Eye (tissue), 1 donor: Measurements from ENCODE around the gene SMAGP.
"Not testable (repeated sequence)": the region's sequence is repeated elsewhere in the genome, so short reads cannot be mapped to it uniquely, and the experiment has no call there.

ENCODE experiments used
- DNase-seq: peaks from one replicate; pipeline ENCODE4 v3.0.0-alpha.2; 2015

Gene SMAGP

DNA sequence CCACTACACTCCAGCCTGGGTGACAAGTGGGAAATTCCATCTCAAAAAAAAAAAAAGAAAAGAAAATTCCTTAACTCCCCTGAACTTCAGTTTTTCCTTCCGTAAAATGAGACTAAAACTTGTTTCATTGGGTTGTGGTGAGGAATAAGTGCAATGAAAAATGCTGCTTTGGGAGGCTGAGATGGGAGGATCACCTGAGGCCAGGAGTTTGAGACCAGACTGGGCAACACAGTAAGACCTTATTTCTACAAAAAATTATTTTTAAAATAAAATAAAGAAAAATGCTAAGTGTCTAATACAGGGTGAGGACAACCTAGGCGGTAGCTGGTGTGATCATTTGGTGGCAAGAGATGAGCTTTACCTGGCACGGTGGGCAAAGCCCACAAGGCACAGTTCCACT is 6.9 kb downstream of the SMAGP start:
- DNase-seq = no peak

DNA sequence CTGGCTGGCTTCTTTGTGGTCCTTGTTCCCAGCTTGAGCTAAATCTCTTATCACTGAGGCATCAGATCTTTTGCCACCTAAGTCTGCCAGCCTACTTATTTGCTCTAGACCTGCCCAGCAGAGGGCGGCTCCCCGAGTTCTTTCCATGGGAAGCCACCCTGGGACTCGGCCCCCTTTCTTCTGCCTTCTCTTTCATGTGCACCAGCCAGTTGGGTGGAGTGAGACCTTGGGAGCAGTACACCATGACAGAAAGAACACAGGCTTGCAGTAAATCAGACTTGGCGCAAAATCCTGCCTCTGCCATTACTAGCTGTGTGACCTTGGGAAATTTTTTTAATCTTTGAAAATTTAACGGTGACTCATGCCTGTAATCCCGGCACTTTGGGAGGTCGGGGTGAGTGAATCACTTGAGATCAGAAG is 7.4 kb downstream of the SMAGP start:
- DNase-seq = peak; percentile 10

DNA sequence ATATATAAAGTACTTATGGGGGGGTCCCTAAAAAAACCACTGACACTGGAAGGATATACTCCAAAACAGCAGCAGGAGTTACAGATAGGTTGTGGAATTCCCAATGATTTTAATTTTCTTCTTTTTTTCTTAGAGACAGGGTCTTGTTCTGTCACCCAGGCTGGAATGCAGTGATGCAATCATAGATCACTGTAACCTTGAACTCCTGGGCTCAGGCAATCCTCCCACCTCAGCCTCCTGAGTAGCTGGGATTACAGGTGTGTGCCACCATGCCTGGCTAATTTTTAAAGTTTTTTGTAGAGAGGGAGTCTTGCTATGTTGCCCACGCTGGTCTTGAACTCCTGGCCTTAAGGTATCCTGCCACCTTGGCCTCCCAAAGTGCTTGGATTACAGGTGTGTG is 10.6 kb downstream of the SMAGP start:
- not testable (repeated sequence) for DNase-seq

DNA sequence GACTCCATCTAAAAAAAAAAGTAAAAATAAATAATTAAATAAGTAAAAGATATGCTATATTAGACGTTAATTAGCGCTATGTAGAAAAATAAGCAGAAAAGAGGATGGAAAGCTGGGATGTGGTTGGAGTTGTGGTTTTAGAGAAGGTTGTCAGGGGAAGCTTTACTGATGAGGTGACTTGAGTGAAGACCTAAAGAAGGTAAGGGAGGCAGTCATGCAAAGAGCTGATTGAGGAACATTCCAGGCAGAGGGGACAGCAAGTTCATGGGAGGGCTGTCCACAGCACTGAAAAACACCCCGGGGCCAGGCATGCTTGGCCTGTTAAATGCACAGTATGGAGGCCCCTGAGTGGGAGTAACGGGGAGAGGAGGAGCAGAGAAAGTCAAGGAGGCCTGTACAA is 15.7 kb downstream of the SMAGP start:
- no peak for DNase-seq

DNA sequence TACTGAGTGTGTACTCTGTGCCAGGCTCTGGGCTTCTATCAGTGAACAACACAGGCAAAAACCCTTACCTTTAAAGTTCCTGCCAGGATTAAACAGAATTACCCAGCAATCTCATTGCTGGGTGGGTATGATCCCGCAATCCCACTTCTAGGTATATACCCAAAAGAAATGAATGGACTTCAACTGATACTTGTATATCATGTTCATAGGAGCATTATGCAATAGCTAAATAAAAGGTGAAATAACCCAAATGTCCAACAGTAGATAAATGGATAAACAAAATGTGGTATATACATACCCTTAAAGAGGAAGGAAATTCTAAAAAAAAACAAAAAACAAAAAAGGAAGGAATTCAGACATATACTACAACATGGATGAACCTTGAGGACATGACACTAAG is 16.9 kb downstream of the SMAGP start:
- DNase-seq = no peak

DNA sequence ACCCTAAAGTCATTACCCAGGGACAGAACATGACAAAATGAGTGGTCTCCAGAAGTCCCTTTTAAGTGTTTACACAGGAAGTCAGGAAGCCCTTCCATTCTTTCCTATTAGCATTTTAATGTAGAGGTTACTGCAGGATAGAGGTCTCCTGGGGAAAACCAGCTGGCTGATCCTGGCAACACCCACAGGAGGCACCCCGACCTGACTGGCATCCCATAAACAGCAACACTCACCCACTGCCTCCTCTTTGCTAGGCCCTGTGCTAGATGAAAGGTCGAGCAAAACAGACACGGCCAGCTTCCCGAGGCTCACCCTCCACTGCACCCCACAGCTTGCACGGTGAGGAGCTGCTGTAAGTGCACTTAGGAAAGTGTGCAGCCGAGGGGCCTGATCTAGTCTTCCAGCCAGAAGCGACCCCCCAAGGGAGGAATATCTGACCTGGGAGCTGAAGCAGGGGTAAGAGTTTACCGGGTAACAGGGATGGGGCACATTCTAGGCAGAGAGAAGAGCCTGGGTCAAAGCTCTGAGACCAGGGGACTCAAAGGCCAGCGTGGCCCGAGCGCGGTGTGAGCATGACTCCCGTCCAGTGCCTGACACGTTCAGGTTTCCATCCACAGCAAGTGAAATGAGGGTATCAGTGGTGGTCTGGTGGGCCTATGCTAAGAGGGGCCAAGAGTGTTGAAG is 22.6 kb downstream of the SMAGP start:
- no peak for DNase-seq

DNA sequence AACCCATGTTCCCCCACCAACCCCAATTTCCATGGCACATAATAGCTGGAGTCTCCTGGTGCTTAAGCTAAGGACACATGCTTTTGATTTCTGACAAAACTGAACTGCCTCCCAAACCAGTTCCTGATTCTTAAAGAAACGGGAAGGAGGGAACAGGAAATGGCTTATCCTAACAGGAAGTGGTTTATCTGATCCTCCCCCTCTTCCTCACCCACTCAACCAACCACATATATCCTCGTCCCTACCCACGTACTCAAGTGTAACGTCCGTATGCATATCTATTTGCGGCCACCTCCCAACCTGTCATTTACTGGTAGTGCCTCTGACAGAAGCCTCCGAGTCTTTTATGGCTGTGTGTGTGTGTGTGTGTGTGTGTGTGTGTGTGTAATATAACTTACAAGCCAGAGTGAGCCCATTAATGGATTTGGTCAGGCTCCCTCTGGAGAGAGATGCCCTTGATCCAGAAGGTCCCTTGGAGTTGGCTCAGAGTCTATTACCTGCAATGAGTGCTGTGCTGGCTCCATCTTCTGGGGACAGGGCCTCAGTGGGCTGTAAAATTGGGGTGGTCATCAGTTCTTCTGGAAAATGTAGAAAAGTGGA is 23.9 kb downstream of the SMAGP start:
- DNase-seq = no peak

DNA sequence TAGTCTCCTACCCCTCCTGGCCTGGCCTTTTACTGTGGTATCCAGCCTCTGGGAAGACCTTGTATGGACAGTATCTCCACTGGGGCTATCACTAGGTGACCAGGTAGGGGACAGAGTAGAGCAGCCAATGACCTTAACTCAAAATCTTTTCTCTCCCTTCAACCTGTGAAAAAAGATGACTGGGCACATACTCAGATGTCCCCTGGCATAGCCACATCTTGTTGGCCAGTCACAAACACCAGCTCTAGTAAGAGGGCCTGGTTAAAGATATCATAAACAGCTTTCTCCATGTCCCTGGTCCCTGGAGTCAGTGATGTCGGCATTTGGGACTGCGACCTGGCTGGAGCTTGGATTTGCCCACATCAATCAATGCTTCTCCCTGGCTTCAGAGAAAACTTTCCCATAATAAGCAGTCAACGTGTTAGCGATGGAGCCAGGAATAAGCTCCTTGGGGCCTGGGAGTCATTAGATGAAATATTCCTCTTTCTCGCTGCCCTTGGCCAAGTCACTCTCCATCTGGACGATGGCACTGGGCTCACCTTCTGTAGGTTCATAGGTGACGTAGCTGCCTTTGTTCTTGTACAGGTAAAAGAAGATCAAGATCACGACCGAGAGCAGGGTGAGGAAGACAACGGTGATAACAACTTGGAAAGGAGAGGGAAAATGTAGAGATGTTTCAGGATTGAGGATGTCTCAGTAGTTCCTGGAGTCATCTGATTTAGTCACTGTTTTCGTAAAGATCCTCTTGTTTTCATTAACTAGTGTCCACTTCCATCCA is 24.6 kb downstream of the SMAGP start:
- no peak for DNase-seq

DNA sequence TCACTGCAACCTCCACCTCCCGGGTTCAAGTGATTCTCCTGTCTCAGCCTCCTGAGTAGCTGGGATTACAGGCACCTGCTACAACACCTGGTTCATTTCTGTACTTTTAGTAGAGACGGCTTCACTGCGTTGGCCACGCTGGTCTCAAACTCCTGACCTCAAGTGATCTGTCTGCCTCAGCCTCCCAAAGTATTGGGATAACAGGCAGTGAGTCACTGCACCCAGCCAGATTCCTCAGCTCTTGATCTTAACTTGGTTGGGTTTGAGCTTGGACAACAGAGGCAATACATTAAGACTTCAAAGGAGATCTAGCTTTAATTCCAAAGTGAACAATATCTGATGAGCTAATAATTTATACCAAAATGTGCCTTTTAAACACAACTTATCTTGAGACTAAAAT is 25.9 kb downstream of the SMAGP start:
- DNase-seq = no peak

DNA sequence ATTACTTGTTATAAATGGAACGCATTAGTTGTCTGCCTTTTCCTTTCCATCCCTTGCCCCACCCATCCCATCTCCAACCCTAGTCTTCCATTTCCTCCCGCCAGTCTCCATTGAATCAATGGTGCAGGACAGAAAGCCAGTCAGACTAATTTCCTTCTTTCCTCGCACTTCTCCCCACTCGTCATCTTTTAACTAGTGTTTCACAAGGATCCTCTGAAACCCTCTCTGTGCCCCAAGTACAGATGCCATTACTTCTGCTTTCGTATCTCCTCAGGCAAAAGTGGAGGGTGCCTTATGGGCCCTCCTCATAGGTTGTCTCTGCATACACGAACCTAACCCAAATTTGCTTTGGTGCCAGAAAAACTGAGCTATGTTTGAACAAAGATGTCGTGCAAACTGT is 27.3 kb downstream of the SMAGP start:
- DNase-seq = no peak

DNA sequence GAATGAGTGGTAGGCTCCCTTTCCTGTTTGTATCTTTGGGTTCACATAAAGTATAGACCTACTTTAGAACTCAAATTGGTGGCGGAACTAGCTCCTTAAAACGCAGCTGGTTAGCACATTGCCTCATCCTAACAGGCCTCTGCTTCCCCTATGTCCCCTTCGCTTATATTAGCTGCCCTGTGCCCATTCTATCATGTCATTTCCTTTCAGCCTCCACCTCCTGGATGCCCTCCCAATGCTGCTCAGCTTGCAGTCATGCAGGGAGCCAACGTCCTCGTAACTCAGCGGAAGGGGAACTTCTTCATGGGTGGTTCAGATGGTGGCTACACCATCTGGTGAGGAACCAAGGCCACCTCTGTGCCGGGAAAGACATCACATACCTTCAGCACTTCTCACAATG is 28.1 kb downstream of the SMAGP start:
- DNase-seq = no peak

DNA sequence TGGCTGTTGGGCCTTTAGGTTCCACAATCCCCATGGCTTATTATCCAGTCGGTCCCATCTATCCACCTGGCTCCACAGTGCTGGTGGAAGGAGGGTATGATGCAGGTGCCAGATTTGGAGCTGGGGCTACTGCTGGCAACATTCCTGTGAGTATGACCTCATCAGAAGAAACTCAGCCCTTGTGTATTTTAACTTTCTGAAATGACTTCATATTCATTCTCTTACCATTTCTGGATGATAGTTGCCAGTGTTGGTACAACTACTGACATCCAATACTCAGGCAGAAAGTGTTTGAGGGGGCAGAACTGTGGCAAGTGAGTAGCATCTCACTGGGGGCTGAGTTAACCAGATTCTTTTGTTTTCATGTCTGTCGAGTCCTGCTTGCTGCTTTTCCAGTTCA is 29.2 kb downstream of the SMAGP start:
- no peak for DNase-seq

DNA sequence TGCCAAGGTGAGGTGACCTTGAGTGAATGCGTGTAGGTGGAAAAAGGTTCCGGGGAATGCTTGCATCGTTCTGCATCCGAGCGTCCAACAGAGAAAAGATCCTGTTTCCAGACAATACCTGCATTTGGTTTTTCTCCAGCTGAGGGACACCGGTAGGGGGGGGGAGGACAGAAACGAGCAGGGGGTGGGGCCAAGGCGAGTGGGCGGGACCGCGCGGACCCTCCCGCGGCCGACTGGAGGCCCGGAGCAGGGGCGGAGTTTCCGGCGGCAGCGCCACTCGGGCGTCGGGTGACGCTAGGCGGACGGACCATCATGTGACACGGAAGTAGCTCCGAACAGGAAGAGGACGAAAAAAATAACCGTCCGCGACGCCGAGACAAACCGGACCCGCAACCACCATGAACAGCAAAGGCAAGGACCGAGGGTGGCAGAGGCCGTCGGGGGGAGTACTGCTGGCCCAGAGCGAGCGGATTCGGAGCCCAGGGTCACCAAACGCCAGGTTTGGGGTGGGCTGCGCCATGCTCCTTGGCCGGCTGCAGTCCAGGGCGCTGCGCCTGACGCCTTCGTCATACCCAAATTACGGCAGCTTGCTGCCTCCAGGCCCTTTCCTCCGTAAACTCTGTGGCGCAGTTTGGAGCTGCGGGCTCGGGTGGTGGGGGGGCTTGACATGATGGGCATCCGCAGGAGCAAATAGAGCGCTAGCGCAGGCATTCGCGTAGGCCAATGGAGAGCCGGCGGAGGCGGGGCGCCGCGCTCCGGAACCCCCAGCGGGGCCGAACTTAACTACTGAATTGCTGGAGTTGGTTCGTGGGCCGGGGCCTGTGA is 31.5 kb downstream of the SMAGP start, which contains the start of gene DAZAP2:
TSS of gene DAZAP2 (plus strand) at position 317 of the 825 bp plus-strand sequence. CDS start at position 399, 82 bp downstream.
- DNase-seq = peak; percentile 97

DNA sequence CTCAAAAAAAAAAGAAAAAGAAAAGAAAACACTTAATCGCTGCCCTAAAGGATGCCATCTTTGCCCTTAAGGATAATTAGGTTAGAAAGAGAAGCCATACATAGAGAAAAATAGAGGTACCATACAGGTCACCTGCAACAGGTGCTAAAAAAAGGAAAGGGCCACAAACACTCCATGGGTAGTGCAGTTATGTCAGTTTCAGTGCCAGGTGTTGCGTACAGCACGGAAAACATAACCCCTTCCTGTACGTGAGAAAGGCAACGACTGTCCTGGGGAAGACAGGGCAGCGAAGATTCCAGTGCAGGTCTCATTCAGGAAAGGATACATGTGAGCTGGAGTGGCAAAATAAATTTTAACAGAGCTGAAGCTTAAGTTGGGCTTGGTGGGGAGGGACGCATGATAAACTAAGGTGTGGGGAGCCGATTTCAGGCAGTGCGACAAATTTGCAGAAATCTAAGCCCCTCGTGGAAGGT is 32.1 kb downstream of the SMAGP start:
- no peak for DNase-seq

DNA sequence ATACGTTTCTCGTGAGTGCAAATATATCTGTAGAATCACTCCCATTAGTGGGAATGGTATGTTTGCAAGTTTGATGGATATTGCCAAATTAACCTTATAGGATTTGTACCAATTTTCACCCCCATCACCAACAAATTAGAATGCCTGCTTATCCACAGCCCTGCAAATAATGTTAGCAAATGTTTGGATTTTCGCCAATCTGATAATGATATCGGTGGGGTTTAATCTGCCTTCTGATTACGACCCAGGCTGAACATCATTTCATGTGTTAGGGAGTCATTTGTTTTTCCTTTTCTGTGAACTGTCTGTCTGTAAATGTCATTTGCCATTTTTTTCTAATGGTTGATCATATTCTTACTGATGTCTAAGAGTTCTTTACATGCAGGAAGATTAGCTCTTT is 35.7 kb downstream of the SMAGP start:
- no peak for DNase-seq

DNA sequence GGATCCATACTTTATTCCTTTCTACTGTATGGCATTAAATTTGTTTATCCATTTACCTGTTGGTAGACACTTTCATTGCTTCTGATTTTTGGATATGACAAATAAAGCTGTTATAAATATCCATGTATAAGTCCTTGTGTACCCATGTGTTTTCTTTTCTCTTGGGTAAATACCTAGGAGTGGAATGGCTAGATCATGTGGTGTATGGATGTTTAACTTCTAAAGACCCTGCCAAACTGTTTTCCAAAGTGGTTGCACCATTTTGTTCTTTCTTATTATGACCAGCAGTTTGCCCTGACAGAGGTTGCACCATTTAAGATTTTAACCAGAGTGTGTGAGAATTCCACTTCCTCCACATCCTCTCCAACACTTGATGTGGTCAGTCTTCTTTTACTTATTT is 37.6 kb downstream of the SMAGP start:
- no peak for DNase-seq

DNA sequence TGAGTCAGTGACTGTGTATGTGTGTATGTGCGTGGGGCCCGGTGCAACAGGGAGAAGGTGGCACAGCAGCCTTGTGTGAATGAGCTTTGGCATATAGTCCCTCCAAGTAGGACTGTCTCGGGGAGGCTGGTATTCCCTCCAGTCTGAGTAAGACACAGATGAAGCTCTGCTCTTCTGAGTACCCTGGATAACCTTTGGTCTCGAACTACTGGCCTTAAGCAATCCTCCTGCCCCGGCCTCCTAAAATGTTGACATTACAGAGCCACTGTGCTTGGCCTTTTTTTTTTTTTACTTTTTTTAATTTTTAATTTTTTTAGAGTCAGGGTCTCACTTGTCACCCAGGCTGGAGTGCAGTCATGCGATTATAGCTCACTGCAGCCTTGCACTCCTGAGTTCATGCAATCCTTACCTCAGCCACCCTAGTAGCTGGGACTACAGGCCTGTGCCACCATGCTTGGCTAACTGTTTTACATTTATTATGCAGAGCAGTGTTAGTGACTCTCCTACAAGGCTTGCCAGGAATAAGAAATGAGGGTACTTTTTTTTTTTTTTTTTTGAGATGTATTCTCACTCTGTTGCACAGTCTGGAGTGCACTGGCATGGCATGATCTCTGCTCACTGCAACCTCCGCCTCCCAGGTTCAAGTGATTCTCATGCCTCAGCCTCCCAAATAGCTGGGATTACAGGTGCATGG is 41.0 kb downstream of the SMAGP start:
- no peak for DNase-seq

DNA sequence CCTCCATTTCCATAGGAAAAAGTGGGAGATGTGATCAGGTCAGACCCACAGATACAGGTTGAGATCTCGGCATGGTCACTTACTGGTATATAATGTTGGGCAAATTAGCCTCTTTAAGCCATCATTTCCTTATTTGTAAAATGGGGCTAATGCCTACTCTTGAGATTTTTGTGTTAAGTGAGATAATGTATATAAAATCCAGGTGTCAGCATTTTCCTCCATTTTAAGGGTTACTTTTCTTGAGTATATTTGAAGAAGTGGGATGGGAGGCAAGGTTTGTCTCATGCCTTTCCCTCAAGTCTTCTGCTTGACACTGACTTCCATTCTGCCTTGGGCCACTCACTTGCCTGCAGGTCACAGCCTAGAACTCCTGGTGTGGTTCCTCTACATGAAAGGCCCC is 42.3 kb downstream of the SMAGP start:
- DNase-seq = no peak

DNA sequence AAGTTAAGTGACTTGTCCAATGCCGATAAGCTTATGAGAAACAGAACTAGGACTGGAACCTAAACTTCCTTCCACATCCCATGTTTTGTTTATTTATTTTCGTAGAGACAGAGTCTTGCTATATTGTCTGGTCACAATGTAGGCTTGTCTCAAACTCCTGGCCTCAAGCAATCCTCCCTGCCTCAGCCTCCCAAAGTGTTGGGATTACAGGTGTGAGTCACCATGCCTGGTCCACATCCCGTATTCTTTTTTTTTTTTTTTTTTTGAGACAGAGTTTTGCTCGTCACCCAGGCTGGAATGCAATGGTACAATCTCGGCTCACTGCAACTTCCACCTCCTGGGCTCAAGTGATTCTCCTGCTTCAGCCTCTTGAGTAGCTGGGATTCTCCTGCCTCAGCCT is 43.1 kb downstream of the SMAGP start:
- not testable (repeated sequence) for DNase-seq

DNA sequence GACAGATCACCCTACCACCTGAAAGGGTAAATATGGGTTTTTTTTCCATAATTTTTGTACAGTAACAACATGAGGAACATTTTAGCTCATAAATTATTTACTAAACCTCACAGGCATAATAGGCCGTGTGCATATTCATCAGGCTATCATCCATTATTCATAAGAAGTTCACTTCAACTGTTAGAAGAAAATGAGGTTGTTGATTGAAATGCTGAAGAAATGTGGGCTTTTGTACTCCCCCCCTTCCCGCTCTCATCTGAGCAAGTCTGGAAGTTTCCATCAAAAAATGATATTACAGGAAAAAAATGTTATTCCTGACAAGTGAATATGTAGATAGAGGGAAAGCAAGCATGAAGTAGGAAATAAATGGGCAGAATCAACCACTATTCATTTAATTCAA is 44.4 kb downstream of the SMAGP start:
- peak; percentile 8 for DNase-seq

DNA sequence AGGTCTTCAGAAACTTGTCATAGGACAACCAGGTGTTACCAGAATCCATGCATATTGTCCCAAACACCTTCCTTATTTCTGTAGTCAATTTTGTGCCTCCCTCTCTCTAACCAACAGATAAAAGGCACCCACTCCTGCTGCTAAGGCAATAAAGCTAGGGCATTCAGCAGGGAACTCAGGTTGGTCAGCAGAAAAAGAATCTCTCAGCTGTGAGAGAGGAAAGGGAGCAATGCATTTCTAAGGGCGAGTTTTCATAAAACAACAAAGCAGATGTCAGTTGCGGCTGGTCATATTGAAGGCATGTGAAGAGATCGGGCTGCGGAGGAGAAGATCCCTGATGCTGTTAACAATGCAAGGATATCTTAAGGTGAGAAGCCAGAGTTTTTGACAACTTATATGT is 45.0 kb downstream of the SMAGP start:
- no peak for DNase-seq

DNA sequence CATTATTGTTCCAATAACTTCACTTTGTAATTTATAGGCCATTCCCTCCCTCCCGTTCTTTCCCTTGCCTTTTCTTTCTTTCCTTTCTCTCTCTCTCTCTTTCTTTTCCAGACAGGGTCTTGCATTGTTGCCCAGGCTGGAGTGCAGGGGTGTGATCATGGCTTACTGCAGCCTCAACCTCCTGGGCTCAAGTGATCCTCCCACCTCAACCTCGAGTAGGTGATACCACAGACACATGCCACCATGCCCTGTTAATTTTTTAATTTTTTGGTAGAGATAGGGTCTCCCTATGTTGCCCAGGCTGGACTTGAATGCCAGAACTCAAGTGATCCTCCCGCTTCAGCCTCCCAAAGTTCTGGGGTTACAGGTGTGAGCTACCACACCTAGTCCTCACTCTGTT is 45.6 kb downstream of the SMAGP start:
- DNase-seq = no peak
